Endothelial cell of umbilical vein (primary cell): ENCODE results near the gene DNAH11. TPM values are rescaled to one million over a fixed set of nuclear protein-coding genes. Genes with fewer than 3 reads are reported as not detected.

Experiments used
- BruUV-seq: library from RNA; stranded (reverse); fragments of 400-500 nt; replicated peaks from 2 replicates; lab custom pipeline; 2021; lab: Mats Ljungman, UMichigan
- CTCF ChIA-PET: fragments of 300-600, 350-600 bp; sonication (Branson Sonifier 250); formaldehyde crosslinking; loops from one replicate; lab custom pipeline; 2021; ENCODE audit warnings: antibody characterized with exemption, inconsistent platforms; lab: Charles Lee
- POLR2A ChIA-PET: fragments of 300-600, 350-600 bp; sonication (Branson Sonifier 250); formaldehyde crosslinking; loops from one replicate; lab custom pipeline; 2021; ENCODE audit warnings: antibody characterized with exemption, inconsistent platforms; lab: Charles Lee
- DNase-seq: peaks from one replicate; pipeline ENCODE4 v3.0.0-alpha.2; 2011; ENCODE audit warnings: low read depth, low spot score
- FAIRE-seq: peaks from 2 replicates; lab custom pipeline; 2011; peaks lifted over from hg19 to GRCh38; lab: Jason Lieb, UNC
- H2AFZ ChIP-seq: 2 replicates; pipeline ENCODE4 v1.6.0; 2012; ENCODE audit warnings: low read depth, low read length, control low read depth, inconsistent platforms
- H3K27ac ChIP-seq: 2 replicates; pipeline ENCODE4 v1.5.1; 2011; ENCODE audit warnings: low read depth, mild to moderate bottlenecking, control low read depth, low read length, moderate library complexity; ENCODE audit not compliant: insufficient read depth
- H3K27me3 ChIP-seq, 2 experiments: 2 replicates each; pipeline versions ENCODE4 v1.6.0 to v1.6.1; 2011; ENCODE audit warnings: low read length in 2 of 2, mixed read lengths in 1 of 2; ENCODE audit not compliant: control insufficient read depth in 2 of 2, insufficient read depth in 2 of 2
- H3K36me3 ChIP-seq, 2 experiments: 2 replicates in 1 of 2; 3 replicates in 1 of 2; pipeline ENCODE4 v1.5.1; 2011; ENCODE audit warnings: low read length in 2 of 2, mild to moderate bottlenecking in 1 of 2, moderate library complexity in 1 of 2; ENCODE audit not compliant: control insufficient read depth in 2 of 2, insufficient read depth in 2 of 2; ENCODE audit errors: extremely low read depth in 1 of 2
- H3K4me1 ChIP-seq: 3 replicates; pipeline ENCODE4 v1.5.1; 2011; ENCODE audit warnings: mild to moderate bottlenecking, low read length; ENCODE audit not compliant: control insufficient read depth, insufficient read depth; ENCODE audit errors: extremely low read depth
- H3K4me2 ChIP-seq: 2 replicates; pipeline ENCODE4 v1.6.1; 2011; ENCODE audit warnings: low read length, control low read depth, mixed read lengths; ENCODE audit not compliant: insufficient read depth
- H3K4me3 ChIP-seq, 3 experiments: fragments of 200-600 bp in 1 of 3; sonication (generic), shearing (Covaris generic) in 1 of 3; replicated peaks in 1 of 3; 2 replicates each; pipeline ENCODE4 v1.5.1; 2011 to 2016; ENCODE audit warnings: control low read depth in 3 of 3, low read length in 3 of 3, mild to moderate bottlenecking in 2 of 3, inconsistent platforms in 1 of 3, low read depth in 1 of 3, moderate library complexity in 1 of 3; ENCODE audit not compliant: insufficient read depth in 1 of 3
- H3K79me2 ChIP-seq: 2 replicates; pipeline ENCODE4 v1.6.0; 2012; ENCODE audit warnings: low read length, inconsistent platforms; ENCODE audit not compliant: control insufficient read depth, insufficient read depth
- H3K9ac ChIP-seq: replicated peaks from 2 replicates; pipeline ENCODE3; 2011; ENCODE audit warnings: low read length, control low read depth; ENCODE audit not compliant: insufficient read depth; ENCODE audit errors: extremely low read depth
- H3K9me1 ChIP-seq: replicated peaks from 3 replicates; pipeline ENCODE4 v1.6.0; 2011; ENCODE audit warnings: mild to moderate bottlenecking, low read length; ENCODE audit not compliant: control insufficient read depth, insufficient read depth; ENCODE audit errors: extremely low read depth
- H3K9me3 ChIP-seq: replicated peaks from 2 replicates; pipeline ENCODE4 v1.5.1; 2012; ENCODE audit warnings: low read length, inconsistent platforms; ENCODE audit not compliant: control insufficient read depth, insufficient read depth
- H4K20me1 ChIP-seq: replicated peaks from 2 replicates; pipeline ENCODE3; 2011; ENCODE audit warnings: mild to moderate bottlenecking, low read length; ENCODE audit not compliant: control insufficient read depth, insufficient read depth; ENCODE audit errors: extremely low read depth
- CTCF ChIP-seq, 2 donors: IDR thresholded peaks; 1 replicate in 1 of 2; 2 replicates in 1 of 2; pipeline ENCODE4 v1.5.1; 2011; ENCODE audit warnings: low read length in 2 of 2, mild to moderate bottlenecking in 2 of 2, moderate library complexity in 2 of 2, control low read depth in 1 of 2, inconsistent platforms in 1 of 2, low read depth in 1 of 2; ENCODE audit not compliant: insufficient read depth in 1 of 2; ENCODE audit errors: extremely low read depth in 1 of 2
- EZH2 ChIP-seq: IDR thresholded peaks from 2 replicates; pipeline ENCODE4 v1.6.1; 2012; ENCODE audit warnings: borderline replicate concordance, low read depth, mild to moderate bottlenecking, moderate library complexity, low read length, inconsistent platforms; ENCODE audit not compliant: severe bottlenecking
- FOS ChIP-seq: IDR thresholded peaks from 2 replicates; pipeline ENCODE4 v1.6.1; 2011; ENCODE audit warnings: mild to moderate bottlenecking, low read length, moderate library complexity, borderline replicate concordance; ENCODE audit not compliant: insufficient read depth
- GATA2 ChIP-seq: IDR thresholded peaks from 2 replicates; pipeline ENCODE4 v1.7.0; 2011; ENCODE audit warnings: low read depth, mild to moderate bottlenecking, moderate library complexity, mixed read lengths, low read length; ENCODE audit not compliant: insufficient read length, insufficient read depth
- JUN ChIP-seq: IDR thresholded peaks from 2 replicates; pipeline ENCODE4 v1.6.1; 2011; ENCODE audit warnings: borderline replicate concordance, low read depth; ENCODE audit not compliant: insufficient read length, insufficient read depth
- MYC ChIP-seq: IDR thresholded peaks from one replicate; pipeline ENCODE4 v1.6.1; 2011; ENCODE audit warnings: mild to moderate bottlenecking, low read depth, low read length
- POLR2A ChIP-seq: IDR thresholded peaks from 2 replicates; pipeline ENCODE4 v1.6.1; 2012; ENCODE audit warnings: low read depth, mild to moderate bottlenecking, control low read depth, low read length
- POLR2AphosphoS5 ChIP-seq: IDR thresholded peaks from 2 replicates; pipeline ENCODE4 v1.6.1; 2012; ENCODE audit warnings: low read depth, mild to moderate bottlenecking, control low read depth, low read length, moderate library complexity; ENCODE audit not compliant: insufficient read depth
- dilution Hi-C: fragments of 300-500 bp; cut with MboI; formaldehyde crosslinking; loops from one replicate; pipeline ENCODE4 v1.15.0; 2019; ENCODE audit warnings: low sequenced_read_pairs; ENCODE audit not compliant: extremely low pct_ligation_motif_present
- intact Hi-C: fragments of 100-400 bp; cut with micrococcal nuclease; formaldehyde crosslinking; loops from one replicate; pipeline ENCODE4 v1.10.0; 2022
- polyA plus RNA-seq, 4 experiments: library from polyadenylated mRNA; depleted of rRNA in 3 of 4; stranded (reverse) in 3 of 4; unstranded in 1 of 4; fragments of >200 nt; gene quantifications; 2 replicates each; pipeline versions ENCODE4 v1.2.1 to v1.2.3, GENCODE V29; 2011 to 2012; ENCODE audit warnings: missing spikeins in 1 of 4
- total RNA-seq: library from RNA; stranded (reverse); gene quantifications from 2 replicates; pipeline ENCODE4 v1.2.3, GENCODE V29; 2021
- TF ChIP-seq, protein P1 (sequence below): IDR thresholded peaks from 2 replicates; pipeline ENCODE4 v1.6.1; 2011; ENCODE audit not compliant: insufficient read depth, insufficient read length

DNAH11 gene
- total and polyA plus RNA-seq, 2 donors (not counting 3 experiments of a cell fraction or from before 2014, with no cell fraction given), result 0.69 to 0.91 TPM

DNA sequence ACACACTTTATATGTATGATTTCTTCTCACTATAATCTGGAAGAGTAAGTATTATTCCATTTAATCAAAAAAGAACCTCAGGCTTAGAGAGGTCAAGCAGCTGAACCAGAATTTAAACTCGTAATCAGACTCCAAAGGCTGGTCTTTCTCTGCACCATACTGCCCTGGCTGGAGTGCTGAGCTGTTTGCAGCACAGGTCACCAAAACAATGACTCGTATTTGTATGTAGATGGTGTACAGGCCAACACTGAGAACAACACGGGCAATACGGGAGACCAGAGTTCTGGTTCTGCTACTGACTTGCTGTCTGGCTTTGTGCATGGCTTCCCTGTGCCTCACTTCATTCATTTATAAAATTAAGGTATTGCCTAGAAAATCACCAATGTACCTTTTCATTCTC is 344.9 kb downstream of the DNAH11 start:
- FAIRE-seq (no peak), DNase-seq (no peak)
- ChIA-PET POLR2A (no interaction called here), CTCF (interaction anchor here (1.0 kb wide), 1 partner anchor 9 kb away, joined by 3 read pairs; no protein-coding TSS in a partner anchor)
- Histone ChIP-seq H2AFZ (no peak overlapping the region), H3K4me2 (no peak overlapping the region), H3K79me2 (no peaks in the 10 kb centered on the region), H3K27ac (no peak overlapping the region), H3K9ac (no peak overlapping the region), H4K20me1 (no peaks in the 10 kb centered on the region), H3K4me3 (no peak overlapping the region), H3K36me3 (no peaks in the 10 kb centered on the region), H3K9me3 (no peaks in the 10 kb centered on the region), H3K27me3 (no peaks in the 10 kb centered on the region), H3K9me1 (no peaks in the 10 kb centered on the region), H3K4me1 (no peaks in the 10 kb centered on the region)
- dilution Hi-C loops, result no loop called here
- TF ChIP-seq, protein P1, sequence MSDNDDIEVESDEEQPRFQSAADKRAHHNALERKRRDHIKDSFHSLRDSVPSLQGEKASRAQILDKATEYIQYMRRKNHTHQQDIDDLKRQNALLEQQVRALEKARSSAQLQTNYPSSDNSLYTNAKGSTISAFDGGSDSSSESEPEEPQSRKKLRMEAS, result no peak
- TF ChIP-seq CTCF (IDR thresholded peaks at IDR 0.05; ENCODE audit: extremely low read depth in 1 of 2, insufficient read depth in 1 of 2, low read depth in 1 of 2, low read length in 2 of 2) (no peak), MYC (no peak), EZH2 (no peak), JUN (no peak), GATA2 (no peak), POLR2A (no peak), FOS (no peak), POLR2AphosphoS5 (no peak)
- intact Hi-C loops, result no loop called here
- no TSS peak for BruUV-seq
